GM23338 (cell line): ENCODE measurements around the gene XRCC4.

ENCODE experiments used
- POLR2AphosphoS5 ChIP-seq: IDR thresholded peaks from 2 replicates; pipeline ENCODE4 v1.6.1; 2016; ENCODE audit warnings: antibody characterized with exemption, low read depth
- TF ChIP-seq, protein P1 (sequence below), 2 experiments: fragments of 200-600 bp in 1 of 2; sonication (generic) in 1 of 2; conservative IDR thresholded peaks; 2 replicates each; pipeline versions ENCODE4 v1.5.1 to v1.6.1; 2016 to 2017; ENCODE audit warnings: antibody characterized with exemption in 2 of 2, low read depth in 2 of 2, mild to moderate bottlenecking in 2 of 2, moderate library complexity in 1 of 2

DNA sequence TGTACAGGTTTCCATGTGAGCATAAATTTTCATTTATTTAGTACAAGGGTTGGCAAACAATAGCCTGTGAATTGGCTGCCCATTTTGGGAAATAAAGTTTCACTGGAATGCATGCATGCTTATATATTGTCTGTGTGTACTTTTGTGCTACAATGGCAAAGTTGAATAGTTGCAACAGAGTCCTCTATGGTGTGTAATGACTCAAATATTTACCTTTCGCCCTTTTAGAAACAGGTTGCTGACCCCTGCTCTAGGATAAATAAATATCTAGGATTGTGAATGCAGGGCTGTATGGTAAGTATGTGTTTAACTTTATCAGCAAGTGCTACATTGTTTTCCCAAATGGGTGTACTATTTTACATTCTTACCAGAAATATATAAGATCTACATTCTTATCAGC, 47.2 kb downstream of the XRCC4 start:
- TF ChIP-seq, protein P1, sequence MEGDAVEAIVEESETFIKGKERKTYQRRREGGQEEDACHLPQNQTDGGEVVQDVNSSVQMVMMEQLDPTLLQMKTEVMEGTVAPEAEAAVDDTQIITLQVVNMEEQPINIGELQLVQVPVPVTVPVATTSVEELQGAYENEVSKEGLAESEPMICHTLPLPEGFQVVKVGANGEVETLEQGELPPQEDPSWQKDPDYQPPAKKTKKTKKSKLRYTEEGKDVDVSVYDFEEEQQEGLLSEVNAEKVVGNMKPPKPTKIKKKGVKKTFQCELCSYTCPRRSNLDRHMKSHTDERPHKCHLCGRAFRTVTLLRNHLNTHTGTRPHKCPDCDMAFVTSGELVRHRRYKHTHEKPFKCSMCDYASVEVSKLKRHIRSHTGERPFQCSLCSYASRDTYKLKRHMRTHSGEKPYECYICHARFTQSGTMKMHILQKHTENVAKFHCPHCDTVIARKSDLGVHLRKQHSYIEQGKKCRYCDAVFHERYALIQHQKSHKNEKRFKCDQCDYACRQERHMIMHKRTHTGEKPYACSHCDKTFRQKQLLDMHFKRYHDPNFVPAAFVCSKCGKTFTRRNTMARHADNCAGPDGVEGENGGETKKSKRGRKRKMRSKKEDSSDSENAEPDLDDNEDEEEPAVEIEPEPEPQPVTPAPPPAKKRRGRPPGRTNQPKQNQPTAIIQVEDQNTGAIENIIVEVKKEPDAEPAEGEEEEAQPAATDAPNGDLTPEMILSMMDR (conservative IDR thresholded peaks at IDR 0.05; ENCODE audit: low read depth in 2 of 2) = no peak
- TF ChIP-seq POLR2AphosphoS5 = no peak
